Thyroid gland (tissue), 4 donors: ENCODE data around the gene EPHA2.

ENCODE experiments used
- CTCF ChIP-seq, 6 experiments: fragments of 200-600 bp in 3 of 6; fragments of 450-650 bp in 3 of 6; sonication (generic) in 3 of 6; IDR thresholded peaks; one replicate each; pipeline ENCODE4 v1.5.1; 2016 to 2019; ENCODE audit warnings: antibody characterized with exemption in 6 of 6, mild to moderate bottlenecking in 2 of 6, inconsistent platforms in 1 of 6, moderate library complexity in 1 of 6
- POLR2A ChIP-seq, 2 donors: fragments of 450-650 bp; IDR thresholded peaks; one replicate each; pipeline ENCODE4 v1.6.1; 2017; ENCODE audit warnings: antibody characterized with exemption in 2 of 2, mild to moderate bottlenecking in 2 of 2, moderate library complexity in 1 of 2

- no peak for TF ChIP-seq CTCF (IDR thresholded peaks at IDR 0.05)
- TF ChIP-seq POLR2A (IDR thresholded peaks at IDR 0.05): no peak
Measured at GRCh38 chr1:16117369-16117768, 38.5 kb downstream of the EPHA2 start.
